Brain pericyte (primary cell): ENCODE measurements around the gene CCDC15.
"Not testable (repeated sequence)": the region's sequence is repeated elsewhere in the genome, so short reads cannot be mapped to it uniquely, and the experiment has no call there.

Experiments
- DNase-seq: peaks from one replicate; pipeline ENCODE4 v3.0.0-alpha.2; 2012; ENCODE audit warnings: low read depth, low spot score

Gene CCDC15

DNA sequence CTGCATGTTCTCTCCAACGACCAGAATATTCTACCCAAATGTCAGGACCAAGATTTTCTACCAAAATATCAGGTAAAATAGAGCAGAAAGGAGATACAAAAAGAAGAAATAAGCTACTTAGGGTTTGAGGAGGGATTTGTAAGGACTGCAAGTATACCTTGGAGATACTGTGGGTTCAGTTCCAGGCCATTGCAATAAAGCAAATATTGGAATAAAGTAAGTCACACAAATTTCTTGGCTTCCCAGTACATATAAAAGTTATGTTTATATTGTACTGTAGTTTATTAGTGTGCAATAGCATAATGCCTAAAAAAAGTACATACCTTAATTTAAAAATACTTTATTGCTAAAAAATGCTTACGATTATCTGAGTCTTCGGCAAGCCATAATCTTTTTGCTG, 34.1 kb downstream of the CCDC15 start:
- no peak for DNase-seq

DNA sequence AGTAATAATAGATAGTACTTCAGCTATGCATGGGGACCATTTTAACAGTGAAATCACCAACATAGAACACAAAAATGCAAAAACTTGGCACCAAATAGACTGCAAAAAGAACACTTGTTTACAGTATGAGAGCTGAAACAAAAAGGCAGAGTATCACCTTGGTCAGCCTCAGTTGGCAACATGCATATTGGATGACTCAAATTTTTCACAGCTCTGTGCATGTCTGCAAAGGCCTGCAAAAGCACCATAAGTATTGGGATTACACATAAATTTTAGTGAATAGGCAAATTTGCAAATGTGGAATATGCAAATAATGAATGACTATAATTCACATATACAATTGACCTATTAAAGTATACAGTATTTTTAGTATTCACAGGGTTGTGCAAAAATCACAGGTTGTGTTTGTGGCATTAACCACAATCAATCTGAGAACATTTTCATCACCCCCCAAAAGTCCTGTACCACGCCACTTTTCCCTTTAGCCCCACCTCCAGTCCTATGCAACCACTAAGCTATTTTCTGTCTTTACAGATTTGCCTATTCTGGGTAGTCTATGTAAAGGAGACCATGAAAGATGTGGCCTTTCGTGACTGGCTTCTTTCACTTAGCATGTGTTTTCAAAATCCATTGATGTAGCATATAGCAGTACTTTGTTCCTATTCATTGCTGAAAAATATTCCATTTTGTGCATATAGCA, 47.2 kb downstream of the CCDC15 start:
- DNase-seq: no peak

DNA sequence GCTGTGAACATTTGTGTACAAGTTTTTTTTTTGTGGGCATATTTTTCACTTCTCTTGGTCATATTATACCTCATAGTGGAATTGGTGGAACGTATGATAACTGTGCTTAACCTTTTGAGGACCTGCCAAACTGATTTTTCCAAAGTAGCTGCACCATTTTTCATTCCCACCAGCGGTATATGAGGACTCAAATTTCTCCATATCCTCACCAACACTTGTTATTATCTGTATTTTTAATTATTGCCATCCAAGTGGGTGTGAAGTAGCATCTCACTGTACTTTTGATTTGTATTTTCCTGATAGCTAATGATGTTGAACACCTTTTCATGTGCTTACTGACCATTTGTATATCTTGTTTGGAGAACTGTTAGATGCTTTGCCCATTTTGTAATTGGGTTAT, 47.8 kb downstream of the CCDC15 start:
- DNase-seq: no peak

DNA sequence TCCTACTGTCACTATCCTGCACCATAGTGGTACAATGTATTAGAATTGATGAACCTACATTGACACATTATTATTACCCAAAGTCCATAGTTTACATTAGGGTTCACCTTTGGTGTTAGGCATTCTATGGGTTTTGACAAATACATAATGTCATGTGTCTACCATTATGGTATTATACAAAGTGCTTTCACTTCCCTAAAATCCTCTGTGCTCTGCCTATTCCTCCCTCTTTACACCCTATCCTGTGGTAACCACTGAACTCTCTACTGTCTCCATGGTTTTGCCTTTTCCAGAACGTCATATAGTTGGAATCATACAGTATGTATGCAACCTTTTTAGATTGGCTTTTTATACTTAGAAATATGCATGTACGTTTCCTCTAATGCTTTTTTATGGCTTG, 51.5 kb downstream of the CCDC15 start:
- no peak for DNase-seq

DNA sequence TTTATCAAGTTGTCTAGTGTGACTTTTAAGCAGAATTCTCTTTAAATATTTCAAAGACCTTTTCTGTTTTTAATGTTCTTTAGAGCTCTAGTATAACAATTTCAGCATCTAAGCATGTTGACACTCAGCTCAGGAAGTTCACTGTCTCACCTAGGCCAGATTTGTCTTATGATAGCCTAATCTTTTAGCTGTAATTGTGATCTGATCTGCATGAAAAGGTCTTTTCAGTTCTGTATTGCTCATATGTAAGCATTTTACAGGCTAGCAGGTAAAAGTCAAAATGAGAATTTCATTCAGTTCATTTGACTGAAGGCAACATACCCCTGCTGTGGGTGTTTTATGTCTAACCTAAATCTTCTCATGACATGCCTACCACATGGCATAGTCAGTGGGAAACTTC, 62.4 kb downstream of the CCDC15 start:
- no peak for DNase-seq

DNA sequence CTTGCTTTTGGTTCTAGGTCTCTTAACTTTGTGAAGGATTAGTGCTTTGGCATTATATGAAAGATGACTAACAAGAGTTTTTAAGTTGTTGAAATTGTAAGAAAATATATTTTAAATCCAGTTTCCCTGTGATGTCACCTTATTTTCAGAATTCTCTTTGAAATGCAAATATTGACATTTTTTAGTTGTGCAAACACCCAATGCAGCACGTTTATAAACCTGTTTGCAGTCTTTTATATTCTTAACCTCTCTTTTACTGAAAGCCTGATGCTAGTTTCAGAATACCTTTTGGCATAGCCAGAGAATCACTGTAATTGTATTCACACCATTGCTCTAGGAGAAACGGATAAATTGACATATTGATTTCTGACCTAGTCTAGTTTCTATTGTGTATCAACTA, 66.3 kb downstream of the CCDC15 start:
- DNase-seq: no peak

DNA sequence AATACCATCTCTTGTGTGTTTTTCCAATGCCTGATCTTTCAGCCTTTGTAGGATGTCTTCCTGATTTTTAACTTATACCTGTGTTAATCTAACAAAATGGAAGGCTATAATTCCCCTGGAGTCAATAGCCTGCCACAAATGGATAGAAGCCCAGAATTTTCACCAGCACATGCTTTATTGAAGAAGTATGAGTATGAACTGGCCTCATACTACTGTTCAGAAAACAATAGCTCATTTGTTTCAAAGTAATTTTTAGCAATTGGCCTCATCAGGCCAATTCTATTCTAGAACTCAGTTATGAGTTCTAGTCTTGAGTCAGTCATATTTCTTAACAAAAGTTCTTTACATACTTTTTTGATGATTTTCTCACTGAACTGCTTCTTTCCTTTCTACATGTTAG, 68.5 kb downstream of the CCDC15 start:
- DNase-seq: no peak

DNA sequence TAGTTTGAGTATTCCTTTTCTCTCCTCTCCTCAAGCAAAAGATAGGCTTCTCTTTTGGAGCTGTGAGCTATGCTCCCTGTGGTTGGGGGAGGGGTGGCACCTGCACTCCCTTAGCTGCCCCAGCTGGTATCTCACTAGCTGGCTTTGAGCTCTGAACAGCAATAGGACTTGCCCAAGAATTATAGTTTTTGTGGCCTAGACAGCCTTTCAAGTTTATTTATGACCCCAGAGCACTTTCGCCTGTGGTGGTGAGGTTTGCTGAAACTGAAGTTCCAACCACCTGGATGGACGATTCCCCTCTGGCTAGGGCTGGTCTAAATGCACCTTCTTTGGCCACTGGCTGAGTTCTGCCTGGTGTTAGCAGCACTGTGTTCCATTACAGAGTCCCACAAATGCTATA, 72.0 kb downstream of the CCDC15 start:
- DNase-seq: no peak

DNA sequence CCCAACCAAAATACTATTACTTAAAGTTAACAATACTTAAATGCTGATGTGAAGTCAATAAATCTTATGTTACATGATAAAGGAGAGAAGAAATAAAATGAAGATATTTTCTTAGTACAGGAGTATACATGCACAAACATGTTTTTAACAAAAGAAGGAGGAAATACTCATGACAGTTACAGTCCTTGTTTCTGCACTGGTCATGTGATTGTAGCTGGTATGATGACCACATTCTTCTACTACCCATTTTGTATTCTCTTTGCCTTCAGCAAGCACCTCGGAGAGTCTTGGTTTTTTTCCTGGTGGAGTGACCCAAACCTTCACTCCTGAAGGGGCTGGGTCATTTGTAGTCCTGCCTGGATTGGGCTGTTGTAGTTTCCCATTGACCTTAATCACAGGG, 75.4 kb downstream of the CCDC15 start:
- not testable (repeated sequence) for DNase-seq

DNA sequence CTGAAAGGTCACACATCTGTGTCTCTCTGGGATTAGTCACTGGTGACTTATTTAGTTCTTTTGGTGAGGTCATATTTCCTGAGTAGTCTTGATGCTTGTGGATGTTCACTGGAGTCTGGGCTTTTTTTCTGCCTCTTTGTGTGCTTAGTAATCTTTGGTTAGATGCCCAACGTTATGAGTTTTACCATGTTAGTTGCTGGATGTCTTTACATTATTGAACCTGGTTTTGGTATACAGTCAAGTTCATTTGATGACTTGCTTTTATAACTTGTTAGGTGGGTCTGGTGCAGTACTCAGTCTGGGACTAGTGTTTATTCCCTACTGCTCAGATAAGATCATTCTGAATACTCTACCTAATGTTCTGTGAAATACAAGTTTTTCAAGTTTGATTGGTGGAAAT, 82.9 kb downstream of the CCDC15 start:
- peak; percentile 8 for DNase-seq

DNA sequence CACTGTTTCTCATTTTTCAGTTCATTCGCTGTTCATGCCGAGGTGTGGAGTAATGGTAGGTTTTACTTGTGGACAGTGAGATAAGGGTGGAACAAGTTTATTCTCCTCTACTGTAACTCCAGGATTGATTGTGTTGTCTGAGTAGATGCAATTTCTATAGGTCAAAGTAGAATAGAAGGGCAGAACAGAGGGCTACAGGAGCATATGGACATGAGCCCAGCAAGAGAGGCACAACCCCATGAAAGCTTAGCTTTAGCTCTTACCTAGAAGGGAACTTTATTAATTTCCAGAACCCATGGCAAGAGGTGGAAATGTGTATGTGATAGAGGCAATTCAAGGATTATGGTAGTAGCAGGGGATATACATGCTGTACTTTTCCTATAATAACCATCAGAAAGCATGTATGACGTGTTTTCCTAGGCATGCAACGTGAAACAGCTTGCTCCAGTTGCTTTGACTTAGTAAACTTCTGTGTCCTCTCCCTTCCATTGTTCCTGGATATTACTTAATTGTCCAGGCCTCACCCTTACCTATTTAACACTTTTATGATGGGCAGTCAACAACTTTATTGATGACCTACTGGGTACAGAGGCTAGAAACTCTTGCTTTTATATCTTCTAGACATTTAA, 95.3 kb downstream of the CCDC15 start:
- DNase-seq: no peak

DNA sequence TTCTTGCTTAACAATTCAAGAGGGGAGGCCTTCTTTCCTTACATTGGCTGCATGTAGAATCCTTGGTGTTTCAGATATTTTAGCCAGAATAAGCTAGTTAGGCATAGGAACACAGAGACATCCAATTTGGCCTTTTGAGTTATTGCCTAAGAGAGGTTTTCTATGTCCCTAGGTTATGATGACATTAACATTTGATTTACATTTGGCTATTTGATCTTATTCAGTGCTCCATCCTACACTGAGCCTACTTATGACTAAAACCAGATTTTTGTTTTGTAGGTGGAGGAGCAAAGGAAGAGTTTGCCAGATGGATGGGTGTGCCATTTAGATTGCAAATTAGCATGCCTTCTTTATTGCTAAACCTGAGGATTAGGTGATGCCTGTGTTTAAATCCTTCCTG, 98.0 kb downstream of the CCDC15 start:
- no peak for DNase-seq

DNA sequence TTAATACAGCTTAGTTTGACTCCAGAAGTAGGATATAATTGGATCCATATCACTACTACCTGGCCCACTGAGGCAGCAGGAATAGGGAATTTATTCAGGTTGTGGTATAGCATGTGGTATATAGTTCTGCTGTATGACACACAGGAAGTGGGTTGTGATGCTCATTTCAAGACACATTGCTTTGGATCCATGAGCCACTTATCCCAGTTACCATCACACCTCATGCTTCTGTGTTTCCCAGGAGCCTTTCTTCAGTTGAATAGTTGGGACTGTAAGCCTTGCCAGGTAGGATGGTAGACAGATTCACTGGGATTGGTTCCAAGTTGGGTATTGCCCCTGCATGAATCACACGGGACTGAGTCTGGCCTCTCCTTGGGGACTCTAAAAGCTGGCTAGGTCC, 99.2 kb downstream of the CCDC15 start:
- no peak for DNase-seq

DNA sequence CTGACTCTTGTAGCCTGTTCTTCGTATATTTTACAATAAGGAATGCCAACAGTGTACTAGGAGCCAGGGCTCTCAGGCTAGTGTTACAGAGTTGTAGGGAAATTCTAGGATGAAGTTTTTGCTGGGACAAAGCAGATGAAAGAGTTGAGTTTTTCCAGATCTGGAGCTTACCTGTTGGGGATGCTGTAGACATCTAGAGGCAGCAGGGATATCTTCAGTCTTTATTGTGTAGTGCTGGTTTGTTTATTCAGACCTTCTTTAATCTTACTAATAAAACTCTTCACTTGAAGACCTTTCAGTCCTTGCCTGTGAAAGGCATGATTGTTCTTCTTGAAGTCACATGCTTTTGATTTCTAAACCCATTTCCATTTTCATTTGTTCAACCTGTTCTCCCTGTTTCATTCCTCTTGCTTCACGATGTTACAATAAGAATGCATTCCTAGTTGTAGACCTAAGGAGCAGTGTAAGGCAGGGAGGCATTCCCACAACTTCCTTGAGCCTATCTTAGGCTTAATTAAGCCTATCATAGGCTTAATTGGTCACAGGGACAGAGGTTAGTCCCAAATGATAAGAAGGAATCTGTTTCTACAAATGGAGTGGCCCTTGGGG, 101.2 kb downstream of the CCDC15 start:
- no peak for DNase-seq

DNA sequence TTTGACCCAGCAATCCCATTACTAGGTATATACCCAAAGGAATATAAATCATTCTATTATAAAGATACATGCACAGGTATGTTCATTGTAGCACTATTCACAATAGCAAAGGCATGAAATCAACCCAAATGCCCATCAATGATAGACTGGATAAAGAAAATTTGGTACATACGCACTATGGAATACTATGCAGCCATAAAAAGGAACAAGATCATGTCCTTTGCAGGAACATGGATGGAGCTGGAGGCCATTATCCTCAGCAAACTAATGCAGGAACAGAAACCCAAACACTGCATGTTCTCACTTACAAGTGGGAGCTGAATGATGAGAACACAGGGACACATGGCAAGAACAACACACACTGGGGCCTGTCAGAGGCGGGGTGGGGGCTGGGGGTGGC, 102.1 kb downstream of the CCDC15 start:
- DNase-seq: not testable (repeated sequence)

DNA sequence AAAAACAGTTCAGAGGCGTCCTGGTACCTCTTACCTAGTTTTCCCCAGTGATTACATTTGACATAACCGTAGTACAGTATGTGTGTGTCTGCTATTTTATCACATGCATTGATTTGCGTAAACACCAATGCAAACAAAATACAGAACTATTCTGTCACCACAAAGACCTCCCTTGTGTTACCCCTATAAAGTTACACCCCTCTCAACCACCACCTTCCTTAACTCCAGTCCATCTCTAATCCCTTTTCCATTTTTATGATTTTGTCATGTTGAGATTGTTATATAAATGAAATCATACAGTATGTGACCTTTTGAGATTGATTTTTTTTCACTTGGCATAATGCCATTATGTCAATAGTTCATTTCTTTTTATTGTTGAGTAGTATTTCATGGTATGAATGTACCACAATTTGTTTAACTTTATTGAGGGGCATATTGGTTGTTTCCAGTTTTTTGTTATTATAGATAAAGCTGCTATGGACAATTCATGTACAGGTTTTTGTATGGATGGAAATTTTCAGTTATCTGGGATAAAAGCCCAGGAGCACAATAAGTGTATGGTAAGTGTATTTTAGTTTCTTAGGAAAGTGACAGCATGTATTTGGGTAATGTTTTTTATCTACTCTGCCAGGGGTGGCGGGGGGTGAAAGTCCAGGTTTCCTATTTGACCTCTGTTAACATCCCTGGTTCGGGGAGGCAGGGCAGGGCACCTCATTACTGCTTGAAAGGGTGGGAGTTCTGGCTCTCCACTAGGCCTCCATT, 103.1 kb downstream of the CCDC15 start:
- no peak for DNase-seq

DNA sequence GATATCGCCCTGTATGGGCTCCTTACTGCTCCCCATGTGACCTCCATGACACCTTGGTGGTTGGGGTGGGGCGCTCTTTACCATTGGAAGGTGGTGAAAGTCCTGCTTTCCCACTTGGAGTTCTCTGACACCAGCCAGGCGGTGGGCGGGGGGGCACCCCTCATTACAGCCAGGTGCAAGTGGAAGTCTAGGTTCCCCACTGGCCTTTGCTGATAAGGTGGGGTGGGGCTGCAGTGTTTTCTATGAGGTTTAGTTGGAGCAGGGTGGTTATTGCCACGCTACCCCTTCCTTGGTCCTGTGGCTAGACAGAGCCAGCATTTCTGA, 103.7 kb downstream of the CCDC15 start:
- no peak for DNase-seq

DNA sequence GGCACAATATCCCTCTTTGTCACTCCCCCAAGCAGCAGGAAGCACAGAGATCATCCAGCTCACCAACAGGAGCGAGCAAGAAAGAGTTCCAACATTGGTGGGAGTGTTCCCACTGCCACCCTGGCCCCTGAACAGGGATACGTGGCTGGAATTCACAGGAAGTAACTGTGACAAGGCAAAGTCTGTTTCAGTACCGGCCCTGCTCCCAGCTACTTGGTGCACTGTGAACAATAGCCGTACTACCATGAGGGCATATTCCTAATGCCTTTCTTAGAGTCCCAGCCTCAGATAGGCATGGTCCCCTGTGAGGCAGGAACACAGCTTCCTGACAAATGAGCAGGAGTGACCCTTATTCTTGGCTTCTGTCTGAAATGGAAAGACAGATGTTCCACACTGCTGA, 107.3 kb downstream of the CCDC15 start:
- DNase-seq: no peak

DNA sequence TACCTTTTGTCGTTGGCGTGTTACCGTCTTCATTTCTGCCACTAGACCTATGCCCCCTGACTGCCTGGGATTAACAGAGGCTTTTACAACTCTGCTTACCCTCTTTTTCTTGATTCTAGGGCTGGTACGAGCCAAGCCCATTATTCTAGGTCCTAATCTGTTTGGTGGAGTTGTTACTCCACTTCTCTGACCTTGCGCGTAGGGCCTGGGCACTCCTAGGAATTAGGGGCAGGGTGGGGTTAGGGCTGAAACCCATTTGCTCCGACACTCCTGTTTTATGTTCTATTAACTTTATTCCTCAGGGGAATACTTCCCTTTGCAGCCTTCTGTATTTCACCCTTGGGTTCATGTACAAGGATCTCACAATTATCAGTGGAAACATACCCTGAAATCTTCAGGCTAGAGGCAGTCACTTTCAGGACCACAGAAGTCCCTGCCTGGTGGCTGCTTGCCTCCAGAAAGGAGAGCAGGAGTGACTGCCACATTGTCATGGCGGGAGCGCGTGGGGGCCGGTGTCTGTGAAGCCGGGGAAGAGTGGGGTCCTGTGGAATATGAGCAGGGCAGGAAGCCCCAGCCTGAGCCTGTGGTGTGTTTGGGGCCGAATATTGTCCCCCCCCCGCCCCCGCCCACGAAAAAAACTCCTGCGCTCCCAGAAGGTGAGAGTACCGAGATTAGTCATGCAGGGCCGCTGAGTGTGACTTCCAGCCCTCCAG, 108.4 kb downstream of the CCDC15 start:
- DNase-seq: no peak

DNA sequence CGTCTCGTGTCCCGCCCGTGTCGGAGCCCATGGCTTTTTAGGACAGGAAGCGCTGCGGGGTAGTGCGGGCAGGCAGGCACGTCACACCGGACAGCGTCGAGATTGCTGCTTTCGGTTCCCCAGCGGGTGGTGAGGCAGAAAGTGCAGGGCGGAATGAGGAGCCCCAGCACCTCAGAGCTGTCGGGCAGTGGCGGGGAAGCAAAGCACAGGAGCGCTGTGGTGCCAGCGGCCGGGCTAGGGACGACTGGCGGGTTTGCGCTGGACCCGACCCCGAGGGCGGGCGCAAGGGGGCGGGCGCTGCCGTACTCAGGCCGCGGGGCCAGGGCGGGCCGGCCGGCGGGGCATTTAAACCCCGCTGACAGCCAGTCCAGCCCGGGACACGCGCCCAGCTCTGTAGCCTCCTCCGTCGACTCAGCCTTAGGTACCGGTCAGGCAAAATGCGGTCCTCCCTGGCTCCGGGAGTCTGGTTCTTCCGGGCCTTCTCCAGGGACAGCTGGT, 109.0 kb downstream of the CCDC15 start, which contains the start of gene SLC37A2:
Gene SLC37A2 (plus strand): TSS at position 375 of the 498 bp plus-strand sequence. CDS start 63 bp downstream, at position 438.
- DNase-seq: no peak

DNA sequence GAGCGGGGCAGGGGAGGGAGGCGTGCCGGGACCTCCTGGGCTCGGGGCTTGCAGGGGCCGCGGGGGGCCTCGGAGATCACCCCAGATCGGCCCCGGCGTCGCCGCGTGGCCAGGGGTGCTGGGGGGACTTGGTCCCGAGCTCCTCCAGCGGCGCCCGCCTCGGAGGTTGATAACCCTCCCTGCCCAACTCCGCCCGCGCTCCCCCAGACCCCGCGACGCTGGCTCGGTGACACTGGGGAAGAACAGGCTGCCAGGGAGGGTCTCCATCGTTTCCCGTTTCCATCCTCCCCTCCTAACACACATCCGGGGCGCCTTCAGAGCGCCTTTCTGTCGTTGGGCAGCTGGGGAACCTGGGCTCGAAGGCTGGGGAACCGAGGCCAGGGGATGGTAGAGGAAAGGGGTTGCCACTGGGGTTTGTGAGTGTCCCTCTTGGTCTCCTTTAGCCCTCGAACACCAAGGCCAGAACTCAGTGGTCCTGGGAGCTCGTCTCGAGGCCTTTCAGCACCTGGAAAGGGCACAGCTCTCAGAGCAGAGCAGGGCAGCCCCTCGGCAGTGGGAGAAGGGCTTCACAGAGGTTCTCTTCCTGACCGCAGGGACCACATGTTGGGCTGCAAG, 109.5 kb downstream of the CCDC15 start:
- DNase-seq: no peak
